OCI-LY7 (cell line): ENCODE data around the gene TAF11L7.

ENCODE experiments used
- CTCF ChIP-seq: fragments of 200-600 bp; sonication (generic); conservative IDR thresholded peaks from 2 replicates; pipeline ENCODE4 v1.5.1; 2014; ENCODE audit warnings: mild to moderate bottlenecking, antibody characterized with exemption, low read length, moderate library complexity, mixed read lengths
- EZH2phosphoT487 ChIP-seq: fragments of 200-600 bp; sonication (generic); IDR thresholded peaks from 2 replicates; pipeline ENCODE4 v1.6.1; 2018; ENCODE audit warnings: low read depth, borderline replicate concordance, mild to moderate bottlenecking, mixed run types, antibody characterized with exemption, low read length, moderate library complexity, mixed read lengths

DNA sequence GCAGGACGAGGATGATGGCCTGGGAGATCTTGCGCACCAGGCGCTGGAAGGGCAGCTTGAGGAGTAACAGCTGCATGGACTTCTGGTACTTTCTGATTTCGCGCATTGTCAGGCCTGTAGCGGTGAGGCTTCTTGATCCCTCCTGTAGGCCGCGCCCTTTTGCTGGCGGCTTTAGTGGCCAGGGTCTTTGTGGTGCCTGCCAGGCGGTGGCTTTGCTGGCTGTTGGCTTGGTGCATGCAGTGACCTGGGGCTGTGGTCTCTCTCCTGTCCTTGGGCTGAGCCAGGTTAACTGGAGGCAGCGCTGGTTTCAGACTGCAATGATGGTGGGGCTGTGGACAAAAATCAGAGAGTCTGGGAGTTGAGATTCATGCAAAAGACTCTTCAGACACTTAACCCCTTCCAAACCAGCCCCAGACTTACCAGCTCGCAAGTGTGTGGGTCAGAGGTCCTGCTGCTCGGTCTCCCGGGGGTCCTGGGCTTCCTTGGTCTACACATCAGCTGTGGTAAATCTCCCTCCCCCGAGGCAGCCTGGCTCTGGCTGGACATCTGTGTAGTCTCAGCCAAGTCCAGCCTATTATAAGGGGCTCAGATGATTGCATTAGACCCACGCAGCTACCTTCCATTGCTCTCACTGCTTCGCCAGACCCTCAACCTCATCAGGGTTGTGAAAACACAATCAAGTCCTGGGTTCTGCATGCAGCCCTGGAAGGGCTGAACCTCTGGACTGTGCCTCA, 29.5 kb upstream of the TAF11L7 start:
- TF ChIP-seq CTCF = no peak
- TF ChIP-seq EZH2phosphoT487 = no peak
